ENCODE measurements around the gene FARS2.

FARS2 gene

DNA sequence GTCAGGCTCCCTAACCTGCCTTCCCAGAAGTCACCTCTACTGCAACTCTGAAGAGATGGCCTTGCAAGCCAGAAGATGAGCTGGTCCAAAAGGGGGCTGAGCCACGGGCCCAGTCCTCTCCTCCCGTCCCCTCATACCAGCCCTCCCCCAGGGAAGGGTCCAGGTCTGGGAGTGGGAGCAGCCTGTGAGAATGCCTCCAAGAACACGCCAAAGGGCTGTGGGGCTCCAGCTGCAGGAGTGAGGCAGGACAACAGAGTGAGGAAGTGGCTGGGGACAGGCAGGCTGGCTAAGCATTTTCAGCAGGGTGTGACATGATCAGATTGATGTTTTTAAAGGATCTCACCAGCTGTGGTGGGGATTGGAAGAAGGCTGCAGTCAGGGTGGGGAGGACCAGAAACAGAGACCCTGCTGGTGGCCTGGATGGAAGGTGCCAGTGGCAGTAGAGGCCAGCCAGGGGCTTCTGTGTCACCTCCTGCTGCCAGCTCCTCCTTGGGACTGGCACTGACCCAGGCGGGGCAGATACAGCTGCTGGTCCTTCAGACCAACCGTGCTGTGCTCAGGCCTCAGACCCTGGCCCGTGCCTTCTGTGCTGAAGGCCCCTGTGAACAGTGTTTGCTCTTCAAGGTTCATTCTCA, 487.8 kb downstream of the FARS2 start:
- TF ChIP-seq, protein P1, sequence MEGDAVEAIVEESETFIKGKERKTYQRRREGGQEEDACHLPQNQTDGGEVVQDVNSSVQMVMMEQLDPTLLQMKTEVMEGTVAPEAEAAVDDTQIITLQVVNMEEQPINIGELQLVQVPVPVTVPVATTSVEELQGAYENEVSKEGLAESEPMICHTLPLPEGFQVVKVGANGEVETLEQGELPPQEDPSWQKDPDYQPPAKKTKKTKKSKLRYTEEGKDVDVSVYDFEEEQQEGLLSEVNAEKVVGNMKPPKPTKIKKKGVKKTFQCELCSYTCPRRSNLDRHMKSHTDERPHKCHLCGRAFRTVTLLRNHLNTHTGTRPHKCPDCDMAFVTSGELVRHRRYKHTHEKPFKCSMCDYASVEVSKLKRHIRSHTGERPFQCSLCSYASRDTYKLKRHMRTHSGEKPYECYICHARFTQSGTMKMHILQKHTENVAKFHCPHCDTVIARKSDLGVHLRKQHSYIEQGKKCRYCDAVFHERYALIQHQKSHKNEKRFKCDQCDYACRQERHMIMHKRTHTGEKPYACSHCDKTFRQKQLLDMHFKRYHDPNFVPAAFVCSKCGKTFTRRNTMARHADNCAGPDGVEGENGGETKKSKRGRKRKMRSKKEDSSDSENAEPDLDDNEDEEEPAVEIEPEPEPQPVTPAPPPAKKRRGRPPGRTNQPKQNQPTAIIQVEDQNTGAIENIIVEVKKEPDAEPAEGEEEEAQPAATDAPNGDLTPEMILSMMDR (IDR thresholded peaks at IDR 0.05; ENCODE audit: insufficient read depth, low read length, poor library complexity, severe bottlenecking): no peak
- Histone ChIP-seq H3K4me3 (replicated peaks; ENCODE audit: low read depth, low read length) (no peak overlapping the region), H3K36me3 (ENCODE audit: control insufficient read depth, insufficient read depth, low read length) (no peaks in the 10 kb centered on the region), H3K27me3 (replicated peaks; ENCODE audit: control insufficient read depth, insufficient read depth, low read length) (no peaks in the 10 kb centered on the region)
- no peak for DNase-seq (ENCODE audit: extremely low read depth, insufficient read length)

DNA sequence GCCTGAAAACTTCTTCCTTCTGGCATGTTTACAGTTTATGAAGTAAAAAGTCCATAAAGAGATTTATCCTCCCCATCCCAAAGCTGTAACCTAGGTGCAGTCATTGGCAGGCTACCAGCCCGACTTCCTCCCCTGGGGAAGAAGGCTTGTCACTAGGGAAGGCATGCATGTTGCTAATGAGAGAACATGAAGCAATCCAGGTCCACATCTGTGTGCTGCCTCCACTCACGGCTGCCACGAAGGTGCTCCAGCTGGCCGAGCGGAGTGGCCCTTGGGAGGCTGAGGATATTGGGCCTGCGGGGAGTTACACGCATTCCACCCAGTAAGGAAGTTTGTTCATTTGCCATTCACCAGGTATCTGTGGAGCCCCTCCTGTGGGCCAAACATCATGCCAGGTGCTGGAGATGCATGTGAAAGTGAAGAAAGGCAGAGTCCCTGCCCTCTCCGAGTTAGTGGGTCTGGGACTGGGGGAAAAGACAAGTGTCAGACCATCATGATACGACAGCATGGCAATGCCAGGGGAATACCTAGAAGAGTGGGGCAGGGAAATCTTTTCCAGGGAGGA, 488.4 kb downstream of the FARS2 start:
- Histone ChIP-seq H3K4me3 (replicated peaks; ENCODE audit: low read depth, low read length) (no peak overlapping the region), H3K27me3 (replicated peaks; ENCODE audit: control insufficient read depth, insufficient read depth, low read length) (no peaks in the 10 kb centered on the region), H3K36me3 (ENCODE audit: control insufficient read depth, insufficient read depth, low read length) (no peaks in the 10 kb centered on the region)
- no peak for DNase-seq (ENCODE audit: extremely low read depth, insufficient read length)
- TF ChIP-seq, protein P1 (IDR thresholded peaks at IDR 0.05; ENCODE audit: insufficient read depth, low read length, poor library complexity, severe bottlenecking): no peak

DNA sequence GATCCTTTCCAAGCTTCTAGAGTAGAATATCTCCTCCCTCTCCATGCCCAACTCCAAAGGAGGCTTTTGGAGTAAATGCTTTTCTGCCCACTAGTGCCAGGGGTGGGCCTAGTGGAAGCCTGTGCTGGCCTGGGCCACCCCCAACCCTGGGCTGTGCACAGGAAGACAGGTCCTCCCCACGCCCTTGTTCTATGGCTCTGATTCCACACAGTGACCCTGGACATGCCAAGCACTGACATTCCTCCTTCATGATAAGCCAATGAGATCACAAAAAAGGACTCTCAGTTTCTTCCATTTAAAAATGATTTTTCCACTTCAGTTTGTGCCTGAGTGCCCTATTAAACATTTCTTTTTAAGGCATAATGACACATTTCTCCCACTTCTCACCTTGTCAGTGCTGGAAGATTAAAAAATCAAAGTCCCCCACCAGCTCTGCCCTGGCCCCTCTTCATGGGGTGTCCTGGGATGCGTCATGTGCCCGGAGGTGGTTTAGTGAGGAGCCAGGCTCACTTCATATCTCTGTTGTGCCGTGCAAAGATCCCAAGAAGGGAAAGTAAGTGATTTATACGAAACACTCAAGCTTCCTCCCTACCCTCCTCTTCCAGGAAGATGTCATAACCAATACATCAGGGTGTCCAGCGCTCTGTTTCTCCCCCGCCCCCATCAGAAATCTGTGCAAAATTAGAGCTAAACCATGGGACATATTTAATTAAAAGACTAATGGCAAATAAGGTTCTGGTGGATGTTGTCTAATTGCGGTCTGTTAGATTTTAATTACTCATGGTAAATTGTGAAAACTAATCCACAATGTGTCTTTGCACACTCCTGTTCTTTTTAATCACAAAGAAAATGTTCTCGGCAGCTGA, 490.4 kb downstream of the FARS2 start:
- H3K36me3 ChIP-seq (ENCODE audit: control insufficient read depth, insufficient read depth, low read length): no peaks in the 10 kb centered on the region
- TF ChIP-seq, protein P1 (IDR thresholded peaks at IDR 0.05; ENCODE audit: insufficient read depth, low read length, poor library complexity, severe bottlenecking): no peak
- no peaks in the 10 kb centered on the region for H3K27me3 ChIP-seq (replicated peaks; ENCODE audit: control insufficient read depth, insufficient read depth, low read length)
- no peak for DNase-seq (ENCODE audit: extremely low read depth, insufficient read length)
- no peak overlapping the region for H3K4me3 ChIP-seq (replicated peaks; ENCODE audit: low read depth, low read length)

DNA sequence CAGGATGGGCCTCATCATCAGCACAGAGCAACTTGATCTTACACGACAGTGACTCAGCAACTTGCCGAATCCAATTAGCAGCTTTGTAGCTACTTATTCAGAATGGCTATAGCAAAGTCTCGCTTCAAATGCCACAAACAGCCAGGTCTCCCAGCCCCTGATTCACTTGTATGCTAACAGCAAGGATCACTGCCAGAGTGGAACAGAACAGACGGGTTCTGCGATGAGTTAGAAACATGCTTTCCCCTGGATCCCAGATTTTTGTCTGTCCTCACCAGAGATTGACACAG, 491.0 kb downstream of the FARS2 start:
- Histone ChIP-seq H3K27me3 (replicated peaks; ENCODE audit: control insufficient read depth, insufficient read depth, low read length) (no peaks in the 10 kb centered on the region), H3K36me3 (ENCODE audit: control insufficient read depth, insufficient read depth, low read length) (no peaks in the 10 kb centered on the region), H3K4me3 (replicated peaks; ENCODE audit: low read depth, low read length) (no peak overlapping the region)
- TF ChIP-seq, protein P1 (IDR thresholded peaks at IDR 0.05; ENCODE audit: insufficient read depth, low read length, poor library complexity, severe bottlenecking): no peak
- DNase-seq (ENCODE audit: extremely low read depth, insufficient read length): no peak

DNA sequence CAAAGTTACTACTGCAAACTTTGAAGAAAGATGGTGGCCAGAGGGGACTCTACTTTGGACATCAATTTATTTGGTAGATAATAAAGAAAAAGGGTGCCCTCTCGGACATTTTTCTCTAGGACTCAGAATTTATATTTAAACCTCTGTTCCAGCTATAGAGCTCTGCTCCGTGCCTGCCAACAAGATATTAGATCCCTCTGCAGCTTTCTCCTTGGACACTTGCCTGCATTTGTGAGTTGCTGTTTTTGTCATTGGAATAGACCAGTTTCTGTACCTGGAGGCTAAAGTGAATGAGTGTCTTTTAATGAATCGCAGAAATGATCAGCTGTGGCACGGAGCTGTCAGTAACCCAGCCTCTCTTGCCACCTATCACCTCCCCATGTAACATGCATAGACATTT, 491.9 kb downstream of the FARS2 start:
- Histone ChIP-seq H3K4me3 (replicated peaks; ENCODE audit: low read depth, low read length) (no peak overlapping the region), H3K36me3 (ENCODE audit: control insufficient read depth, insufficient read depth, low read length) (no peaks in the 10 kb centered on the region), H3K27me3 (replicated peaks; ENCODE audit: control insufficient read depth, insufficient read depth, low read length) (no peaks in the 10 kb centered on the region)
- TF ChIP-seq, protein P1 (IDR thresholded peaks at IDR 0.05; ENCODE audit: insufficient read depth, low read length, poor library complexity, severe bottlenecking): no peak
- no peak for DNase-seq (ENCODE audit: extremely low read depth, insufficient read length)
